ENCODE results near the gene SURF2.
"Not testable (repeated sequence)": the region's sequence is repeated elsewhere in the genome, so short reads cannot be mapped to it uniquely, and the experiment has no call there.

The SURF2 gene

DNA sequence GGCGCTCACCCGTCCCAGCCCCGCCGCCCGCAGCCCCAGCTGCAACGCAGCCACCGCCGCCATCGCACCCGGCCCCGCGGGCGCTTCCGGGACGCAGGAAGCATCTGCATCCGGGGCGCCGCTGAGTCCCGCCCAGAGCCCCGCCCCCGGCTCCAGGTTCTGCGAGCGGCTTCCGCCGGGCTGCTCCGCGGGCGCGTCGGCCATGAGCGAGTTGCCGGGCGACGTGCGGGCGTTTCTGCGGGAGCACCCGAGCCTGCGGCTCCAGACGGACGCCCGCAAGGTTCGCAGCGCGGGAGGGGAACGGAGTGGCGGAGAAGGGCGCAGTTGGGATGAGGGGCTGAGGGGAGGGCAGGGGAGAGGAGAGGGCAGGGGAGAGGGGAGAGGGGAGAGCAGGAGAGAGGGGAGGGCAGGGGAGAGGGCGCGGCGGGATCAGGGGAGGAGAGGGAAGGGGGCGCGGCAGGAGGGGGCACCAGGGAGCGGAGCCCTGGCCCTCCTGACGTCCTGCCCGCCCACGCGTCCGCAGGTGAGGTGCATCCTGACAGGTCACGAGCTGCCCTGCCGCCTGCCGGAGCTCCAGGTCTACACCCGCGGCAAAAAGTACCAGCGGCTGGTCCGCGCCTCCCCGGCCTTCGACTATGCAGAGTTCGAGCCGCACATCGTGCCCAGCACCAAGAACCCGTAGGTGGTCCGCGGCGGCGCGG, at the start of gene SURF2, which contains the start of gene SURF1:
Gene SURF2, plus strand, starts transcription at position 160 of the 701 bp plus-strand sequence. Its CDS starts 43 bp downstream, at position 203.
Gene SURF1, minus strand, starts transcription at position 97 of the 701 bp plus-strand sequence. Its CDS starts 34 bp downstream, at position 63.
- DNase-seq: peak; percentile 93

DNA sequence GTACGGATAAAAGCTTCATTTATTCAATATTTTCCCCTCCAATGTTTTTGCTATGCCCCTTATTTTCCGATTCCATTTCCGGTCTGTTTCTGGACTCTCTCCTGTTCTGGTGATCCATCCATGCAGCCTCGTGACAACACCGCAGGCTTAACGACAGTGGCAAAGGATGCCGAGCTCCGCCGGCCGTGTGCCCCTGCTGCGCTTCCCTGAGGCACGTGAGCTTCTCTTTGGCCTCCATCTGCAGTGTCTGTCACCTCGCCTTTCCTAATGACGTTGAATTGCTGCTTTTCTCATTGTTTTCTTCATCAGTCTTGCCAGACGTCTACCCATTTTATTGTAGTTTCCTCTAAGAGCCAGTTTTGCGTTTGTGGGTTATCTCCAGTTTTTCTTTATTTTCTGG, 49.0 kb upstream of the SURF2 start:
- no peak for DNase-seq

DNA sequence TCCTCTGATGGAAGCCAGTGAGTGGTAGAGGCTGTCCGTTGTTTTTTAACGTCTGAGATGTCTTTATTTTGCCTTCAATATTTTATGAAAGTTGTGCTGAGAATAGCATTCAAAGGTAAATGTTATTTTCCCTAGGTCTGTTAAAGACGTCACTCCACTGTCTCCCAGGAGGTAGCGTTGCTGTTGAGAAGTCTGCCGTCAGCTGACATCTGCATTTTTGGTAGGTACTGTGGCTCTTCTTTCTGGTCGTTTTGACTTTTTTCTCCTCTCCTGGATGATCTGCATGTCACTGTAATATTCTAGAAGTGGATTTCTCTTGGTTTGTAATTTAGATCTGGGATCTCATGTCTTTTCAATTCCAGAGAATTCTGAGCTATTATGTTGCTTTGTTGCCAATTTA, 46.7 kb upstream of the SURF2 start:
- DNase-seq: no peak

DNA sequence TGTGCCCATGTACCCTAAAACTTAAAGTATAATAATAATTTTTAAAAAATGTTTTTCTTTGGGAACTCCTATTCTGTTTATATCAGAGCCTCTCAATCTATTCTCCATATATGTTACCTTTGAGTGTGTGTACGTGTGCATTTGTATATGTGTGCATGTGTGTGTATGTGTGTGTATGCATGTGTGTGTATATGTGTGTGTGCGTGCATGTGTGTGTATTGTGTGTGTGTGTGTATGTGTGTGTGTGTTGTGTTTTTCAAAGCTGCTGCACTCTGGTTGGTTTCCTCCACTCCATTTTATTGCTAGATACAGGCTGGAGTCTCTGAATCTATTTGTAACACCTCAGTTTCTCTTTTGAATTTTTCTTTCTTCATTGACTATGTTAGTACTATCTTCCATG, 40.4 kb upstream of the SURF2 start:
- no peak for DNase-seq

DNA sequence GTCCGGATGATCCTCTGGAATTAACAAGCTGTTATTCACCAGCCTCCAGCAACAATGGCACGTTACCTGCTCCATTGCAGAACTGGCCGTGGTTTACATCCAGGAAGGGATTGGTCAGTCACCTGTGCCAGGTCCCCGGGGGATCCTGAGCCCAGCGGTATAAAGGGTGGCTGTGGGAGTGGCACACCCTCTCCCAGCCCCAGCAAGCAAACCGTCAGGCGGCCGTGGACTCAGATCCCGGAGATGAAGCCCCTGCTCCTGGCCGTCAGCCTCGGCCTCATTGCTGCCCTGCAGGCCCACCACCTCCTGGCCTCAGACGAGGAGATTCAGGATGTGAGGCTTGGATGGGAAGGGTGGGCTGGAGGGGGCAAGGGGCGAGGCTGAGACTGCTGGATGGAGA, 38.8 kb upstream of the SURF2 start:
- DNase-seq: not testable (repeated sequence)

DNA sequence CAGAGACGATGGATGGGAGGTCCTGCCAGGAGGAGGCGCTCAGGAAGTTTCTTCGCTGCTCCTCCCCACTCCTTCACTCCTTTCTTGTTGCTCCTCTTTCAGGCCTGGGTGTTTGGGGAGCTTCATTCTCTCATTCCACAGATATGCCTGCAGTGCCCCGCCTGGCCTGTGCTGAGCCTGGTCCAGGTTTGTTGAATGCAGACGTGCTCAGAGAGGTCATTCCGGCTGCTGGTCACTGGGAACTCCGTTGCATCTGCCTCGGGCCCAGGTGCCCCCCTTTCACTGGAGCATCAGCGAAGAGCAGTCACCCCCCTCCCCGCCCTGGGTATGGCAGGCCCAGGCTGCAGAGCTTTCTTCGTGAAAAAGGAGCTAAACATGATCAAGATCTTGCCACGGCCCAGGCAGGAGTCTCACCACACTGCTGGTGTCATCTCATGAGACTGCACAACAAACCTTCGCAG, 35.9 kb upstream of the SURF2 start:
- DNase-seq: no peak

- no peak for DNase-seq
Observed at GRCh38 chr9:133321411-133321935, 34.9 kb upstream of the SURF2 start.

- no peak for DNase-seq
Observed at GRCh38 chr9:133322701-133323100, 33.6 kb upstream of the SURF2 start.

DNA sequence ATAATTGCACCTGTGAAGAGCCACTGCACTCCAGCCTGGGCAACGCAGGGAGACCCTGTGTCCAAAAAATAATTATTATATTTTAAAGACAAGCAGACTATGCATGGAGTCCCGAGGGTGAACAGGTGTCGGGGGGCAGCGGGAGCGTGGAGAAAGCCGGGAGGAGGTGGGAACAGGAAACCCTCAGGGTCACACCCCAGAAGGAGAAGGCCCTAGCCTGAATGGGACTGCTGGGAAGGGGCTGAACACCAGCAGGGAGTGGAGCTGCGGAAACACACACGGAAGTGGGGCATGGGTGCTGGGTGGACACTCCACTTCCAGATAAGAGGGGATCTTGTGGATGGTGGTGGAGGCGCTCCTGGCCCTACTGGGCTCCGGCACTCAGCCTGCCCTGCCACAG, 33.1 kb upstream of the SURF2 start:
- no peak for DNase-seq

- DNase-seq: no peak
Observed at GRCh38 chr9:133323991-133324703, 32.2 kb upstream of the SURF2 start.

- DNase-seq: not testable (repeated sequence)
Observed at GRCh38 chr9:133327021-133327420, 29.3 kb upstream of the SURF2 start.

DNA sequence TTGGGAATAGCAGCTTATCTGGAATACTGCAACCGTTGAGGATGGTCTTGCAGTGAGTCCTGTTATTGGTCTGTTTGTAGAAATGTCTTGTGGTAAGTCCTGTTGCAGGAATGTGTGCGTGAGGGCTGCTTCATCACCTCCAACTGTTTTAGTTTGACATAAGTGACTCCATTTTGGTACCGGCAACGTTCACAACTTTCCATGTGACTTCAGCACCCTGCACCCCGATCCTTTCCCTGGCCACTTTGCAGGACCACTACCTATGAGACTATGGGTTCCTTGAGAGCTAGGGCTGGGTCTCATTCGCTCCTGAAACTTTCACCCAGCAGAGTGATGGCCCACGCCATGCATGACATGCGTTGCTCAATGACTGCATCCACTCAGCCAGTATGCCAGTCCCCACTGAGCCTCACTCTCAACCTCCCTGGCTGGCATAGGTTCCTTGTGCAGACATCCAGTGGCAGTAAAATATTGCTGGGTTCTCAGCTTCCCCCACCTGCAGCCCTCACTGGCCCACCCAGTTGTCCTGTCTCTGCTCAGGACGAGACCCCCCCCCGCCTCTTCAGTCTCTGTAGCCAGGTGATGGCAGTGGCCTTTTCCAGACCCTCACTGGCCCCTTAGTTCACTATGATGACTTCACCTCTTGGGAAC, 28.4 kb upstream of the SURF2 start:
- no peak for DNase-seq

GRCh38 chr9:133329306-133330156, 26.8 kb upstream of the SURF2 start:
- DNase-seq: not testable (repeated sequence)

DNA sequence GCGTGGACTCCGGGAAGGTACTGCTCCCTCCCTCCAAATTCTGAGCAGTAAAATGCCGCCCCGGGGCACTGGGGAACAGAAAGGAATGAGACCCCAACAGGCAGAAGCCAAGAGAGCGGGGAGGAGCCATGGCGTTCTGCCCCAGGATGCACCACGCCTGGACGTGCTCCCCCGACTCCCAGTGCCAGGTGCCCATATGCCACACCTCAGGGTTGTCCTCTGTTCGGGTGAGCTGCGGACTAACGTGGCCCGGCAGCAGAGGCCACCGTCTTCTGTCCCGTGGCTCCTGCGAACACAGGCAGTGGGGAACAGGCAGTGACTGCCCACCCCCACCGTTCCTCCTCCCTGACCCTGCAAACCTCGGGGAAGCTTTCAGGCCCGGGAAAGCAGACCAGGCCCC, 25.1 kb upstream of the SURF2 start:
- no peak for DNase-seq

GRCh38 chr9:133331641-133332380, 24.5 kb upstream of the SURF2 start:
- DNase-seq: no peak

- DNase-seq: no peak
Observed at GRCh38 chr9:133332381-133332730, 24.0 kb upstream of the SURF2 start.

DNA sequence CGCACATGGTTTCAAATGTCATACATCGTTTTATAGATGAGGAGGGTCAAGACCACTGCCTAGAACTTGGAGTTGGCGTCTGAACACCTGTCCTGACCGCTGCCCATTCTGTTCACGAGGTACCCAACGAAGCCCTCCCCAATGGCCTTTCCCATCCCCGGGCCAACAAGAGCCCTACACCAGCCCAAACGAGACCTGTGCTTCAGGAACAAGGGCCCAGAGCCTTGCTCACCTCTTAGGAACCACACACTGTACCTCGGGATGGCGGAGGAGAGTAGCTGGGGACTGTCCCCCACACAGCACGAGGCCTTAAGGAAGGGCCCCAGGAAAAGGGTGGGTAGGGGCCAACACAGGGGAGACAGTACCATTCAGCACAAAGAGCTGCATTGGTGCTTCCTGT, 23.3 kb upstream of the SURF2 start:
- no peak for DNase-seq

DNA sequence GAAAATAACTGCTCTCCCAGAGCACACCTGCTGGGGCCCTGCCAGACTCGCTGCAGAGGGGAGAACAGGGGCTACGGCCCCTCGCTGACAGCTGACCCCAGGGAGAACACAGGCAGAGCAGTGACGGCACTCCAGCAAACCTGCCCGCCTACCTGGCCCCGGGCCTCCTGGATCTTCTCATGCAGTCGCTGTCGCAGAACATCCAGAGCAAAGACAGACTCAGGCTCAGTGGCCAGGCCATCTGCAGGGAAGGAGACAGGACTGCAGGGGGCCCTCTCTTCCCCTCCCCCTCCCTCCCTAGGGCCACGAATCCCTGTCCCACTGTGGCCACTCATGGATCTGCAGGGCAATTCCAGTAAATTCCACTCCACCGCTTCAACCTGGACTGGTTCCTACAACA, 22.8 kb upstream of the SURF2 start:
- no peak for DNase-seq

DNA sequence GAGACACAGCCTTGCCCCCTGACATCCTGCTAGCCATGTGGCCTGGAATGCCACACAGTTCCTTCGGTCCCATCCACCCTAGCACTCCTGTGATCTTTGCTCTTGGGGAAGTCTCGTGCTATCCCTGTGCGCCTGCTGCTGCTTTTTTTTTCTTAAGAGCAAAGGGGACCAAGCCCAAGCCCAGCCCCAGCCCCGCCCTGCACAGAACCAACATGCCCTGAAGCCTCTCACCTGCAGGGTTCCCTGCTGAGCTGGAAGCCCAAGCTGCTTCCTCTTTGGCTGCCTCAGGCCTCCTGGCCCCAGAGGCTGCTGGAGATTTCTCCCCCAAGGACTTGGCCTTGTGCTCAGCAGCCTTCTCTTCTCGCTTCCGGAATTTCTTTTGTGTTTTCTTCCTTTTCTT, 22.2 kb upstream of the SURF2 start:
- no peak for DNase-seq

- DNase-seq: not testable (repeated sequence)
Observed at GRCh38 chr9:133334888-133335287, 21.5 kb upstream of the SURF2 start.

DNA sequence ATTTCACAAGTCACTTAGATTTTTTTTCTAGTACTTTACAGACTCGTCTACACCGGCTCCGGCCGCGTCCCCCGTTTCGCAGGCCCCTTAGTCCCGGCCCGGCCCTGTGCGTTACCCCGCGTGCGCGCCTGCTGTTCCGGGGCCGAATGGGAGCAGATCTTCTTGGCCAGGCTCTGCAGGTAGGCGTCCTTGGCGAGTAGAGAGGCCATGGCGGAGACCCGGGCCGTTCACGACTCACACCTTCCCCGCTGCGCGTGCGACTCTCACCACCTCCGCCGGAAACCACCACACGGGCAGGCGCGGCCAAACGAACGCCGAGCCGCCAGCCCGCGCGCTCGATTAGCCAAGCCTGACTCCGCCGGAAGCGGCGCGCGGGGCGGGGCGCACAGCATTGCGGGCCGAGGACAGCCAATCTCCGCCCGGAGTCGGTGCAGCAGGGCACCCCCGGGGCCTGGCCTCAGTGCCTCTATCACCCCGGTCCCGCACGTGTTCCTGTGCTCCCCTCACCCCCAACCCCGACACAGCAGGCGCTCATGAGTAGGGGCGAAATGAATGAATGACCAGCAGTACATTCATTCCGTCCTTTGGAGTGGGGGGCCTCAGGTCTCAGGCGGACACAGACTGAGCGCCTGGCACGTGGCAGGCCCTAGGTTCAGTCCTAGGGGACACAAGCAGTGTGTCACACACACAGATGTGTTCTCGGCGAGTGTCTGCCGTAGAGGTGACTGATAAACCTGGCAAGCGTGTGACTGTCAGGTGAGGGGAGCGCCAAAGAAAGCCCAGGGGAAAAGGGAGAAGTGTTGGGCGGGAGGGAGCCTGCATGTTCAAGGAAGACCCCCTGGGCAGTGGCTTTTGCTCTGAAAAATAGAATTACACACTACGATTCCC, 20.2 kb upstream of the SURF2 start, which contains the start of gene SURF6:
Gene SURF6, minus strand, starts transcription at position 265 of the 888 bp plus-strand sequence. Its CDS starts 56 bp downstream, at position 209.
- peak; percentile 96 for DNase-seq
